OCI-LY1 (cell line): ENCODE results near the gene KHDC1L.

Experiments
- CTCF ChIP-seq: fragments of 200-600 bp; sonication (generic), shearing (Covaris generic); IDR thresholded peaks from 2 replicates; pipeline ENCODE4 v1.5.1; 2017; ENCODE audit warnings: mild to moderate bottlenecking, antibody characterized with exemption, low read length, moderate library complexity, mixed read lengths
- EZH2 ChIP-seq: fragments of 200-600 bp; sonication (generic), shearing (Covaris generic); IDR thresholded peaks from 2 replicates; pipeline ENCODE4 v1.8.0; 2017; ENCODE audit warnings: borderline replicate concordance, mixed run types, mild to moderate bottlenecking, antibody characterized with exemption, low read length, moderate library complexity, mixed read lengths

DNA sequence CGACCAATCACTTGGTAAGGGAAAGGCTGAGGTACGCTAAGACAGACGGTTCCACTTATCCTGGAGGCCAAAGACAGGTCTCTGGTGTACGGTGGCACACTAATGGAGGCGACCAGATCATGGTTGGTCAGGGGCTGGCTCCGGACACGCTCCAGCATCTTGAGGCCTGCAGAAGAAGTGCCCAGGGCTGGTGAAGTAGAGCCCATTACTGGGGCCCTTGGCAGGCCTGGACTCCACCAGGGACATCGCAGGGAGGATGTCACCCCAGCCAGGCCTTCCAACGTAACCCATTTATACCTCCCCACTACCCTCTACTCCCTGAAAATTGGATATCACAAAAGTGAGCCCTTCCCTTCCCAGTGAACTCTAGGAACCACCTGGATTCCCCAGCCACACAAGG lies 16.2 kb downstream of the KHDC1L start:
- no peak for TF ChIP-seq CTCF
- TF ChIP-seq EZH2 = no peak
